Stimulated activated CD4-positive, alpha-beta T cell treated with anti-CD3 and anti-CD28 coated beads, Interleukin-15, amount 100 ng/mL, for 24 hours (primary cell): ENCODE results near the gene MYO1B.

Experiments
- DNase-seq: peaks from one replicate; pipeline ENCODE4 v3.0.0-alpha.2; 2020

The MYO1B gene

GRCh38 chr2:191264647-191265081 is 19.5 kb downstream of the MYO1B start:
- DNase-seq = no peak

- no peak for DNase-seq
Observed at GRCh38 chr2:191265311-191266170, 20.3 kb downstream of the MYO1B start.

GRCh38 chr2:191266201-191266600 is 21.0 kb downstream of the MYO1B start:
- no peak for DNase-seq

GRCh38 chr2:191268596-191268995 is 23.4 kb downstream of the MYO1B start:
- no peak for DNase-seq

GRCh38 chr2:191270306-191271161 is 25.3 kb downstream of the MYO1B start:
- no peak for DNase-seq

GRCh38 chr2:191272064-191272463 is 26.9 kb downstream of the MYO1B start:
- DNase-seq = no peak

GRCh38 chr2:191274413-191274815 is 29.2 kb downstream of the MYO1B start:
- DNase-seq = no peak

GRCh38 chr2:191276792-191277465 is 31.7 kb downstream of the MYO1B start:
- DNase-seq = no peak

- no peak for DNase-seq
Observed at GRCh38 chr2:191280290-191280689, 35.1 kb downstream of the MYO1B start.

- no peak for DNase-seq
Observed at GRCh38 chr2:191280834-191281756, 35.9 kb downstream of the MYO1B start.

GRCh38 chr2:191285252-191285651 is 40.0 kb downstream of the MYO1B start:
- no peak for DNase-seq

- DNase-seq = no peak
Observed at GRCh38 chr2:191287820-191288219, 42.6 kb downstream of the MYO1B start.

- DNase-seq = no peak
Observed at GRCh38 chr2:191289049-191289448, 43.8 kb downstream of the MYO1B start.

- DNase-seq = no peak
Observed at GRCh38 chr2:191291471-191291870, 46.3 kb downstream of the MYO1B start.

- no peak for DNase-seq
Observed at GRCh38 chr2:191292869-191293268, 47.7 kb downstream of the MYO1B start.

GRCh38 chr2:191295088-191295487 is 49.9 kb downstream of the MYO1B start:
- DNase-seq = no peak

- no peak for DNase-seq
Observed at GRCh38 chr2:191296083-191297006, 51.1 kb downstream of the MYO1B start.

- no peak for DNase-seq
Observed at GRCh38 chr2:191297033-191297432, 51.8 kb downstream of the MYO1B start.

- DNase-seq = no peak
Observed at GRCh38 chr2:191298306-191298705, 53.1 kb downstream of the MYO1B start.

- no peak for DNase-seq
Observed at GRCh38 chr2:191299010-191299409, 53.8 kb downstream of the MYO1B start.

GRCh38 chr2:191299866-191300265 is 54.7 kb downstream of the MYO1B start:
- no peak for DNase-seq
